Endothelial cell of umbilical vein (primary cell): ENCODE measurements around the gene SLC38A8. TPM values are rescaled to one million over a fixed set of nuclear protein-coding genes. Genes with fewer than 3 reads are reported as not detected.

Source experiments
- BruUV-seq: library from RNA; stranded (reverse); fragments of 400-500 nt; replicated peaks from 2 replicates; lab custom pipeline; 2021; lab: Mats Ljungman, UMichigan
- CTCF ChIA-PET: fragments of 300-600, 350-600 bp; sonication (Branson Sonifier 250); formaldehyde crosslinking; loops from one replicate; lab custom pipeline; 2021; ENCODE audit warnings: antibody characterized with exemption, inconsistent platforms; lab: Charles Lee
- POLR2A ChIA-PET: fragments of 300-600, 350-600 bp; sonication (Branson Sonifier 250); formaldehyde crosslinking; loops from one replicate; lab custom pipeline; 2021; ENCODE audit warnings: antibody characterized with exemption, inconsistent platforms; lab: Charles Lee
- DNase-seq: peaks from one replicate; pipeline ENCODE4 v3.0.0-alpha.2; 2011; ENCODE audit warnings: low read depth, low spot score
- FAIRE-seq: peaks from 2 replicates; lab custom pipeline; 2011; peaks lifted over from hg19 to GRCh38; lab: Jason Lieb, UNC
- H2AFZ ChIP-seq: 2 replicates; pipeline ENCODE4 v1.6.0; 2012; ENCODE audit warnings: low read depth, low read length, control low read depth, inconsistent platforms
- H3K27ac ChIP-seq: 2 replicates; pipeline ENCODE4 v1.5.1; 2011; ENCODE audit warnings: low read depth, mild to moderate bottlenecking, control low read depth, low read length, moderate library complexity; ENCODE audit not compliant: insufficient read depth
- H3K27me3 ChIP-seq, 2 experiments: 2 replicates each; pipeline versions ENCODE4 v1.6.0 to v1.6.1; 2011; ENCODE audit warnings: low read length in 2 of 2, mixed read lengths in 1 of 2; ENCODE audit not compliant: control insufficient read depth in 2 of 2, insufficient read depth in 2 of 2
- H3K36me3 ChIP-seq, 2 experiments: 2 replicates in 1 of 2; 3 replicates in 1 of 2; pipeline ENCODE4 v1.5.1; 2011; ENCODE audit warnings: low read length in 2 of 2, mild to moderate bottlenecking in 1 of 2, moderate library complexity in 1 of 2; ENCODE audit not compliant: control insufficient read depth in 2 of 2, insufficient read depth in 2 of 2; ENCODE audit errors: extremely low read depth in 1 of 2
- H3K4me1 ChIP-seq: 3 replicates; pipeline ENCODE4 v1.5.1; 2011; ENCODE audit warnings: mild to moderate bottlenecking, low read length; ENCODE audit not compliant: control insufficient read depth, insufficient read depth; ENCODE audit errors: extremely low read depth
- H3K4me2 ChIP-seq: 2 replicates; pipeline ENCODE4 v1.6.1; 2011; ENCODE audit warnings: low read length, control low read depth, mixed read lengths; ENCODE audit not compliant: insufficient read depth
- H3K4me3 ChIP-seq, 3 experiments: fragments of 200-600 bp in 1 of 3; sonication (generic), shearing (Covaris generic) in 1 of 3; replicated peaks in 1 of 3; 2 replicates each; pipeline ENCODE4 v1.5.1; 2011 to 2016; ENCODE audit warnings: control low read depth in 3 of 3, low read length in 3 of 3, mild to moderate bottlenecking in 2 of 3, inconsistent platforms in 1 of 3, low read depth in 1 of 3, moderate library complexity in 1 of 3; ENCODE audit not compliant: insufficient read depth in 1 of 3
- H3K79me2 ChIP-seq: 2 replicates; pipeline ENCODE4 v1.6.0; 2012; ENCODE audit warnings: low read length, inconsistent platforms; ENCODE audit not compliant: control insufficient read depth, insufficient read depth
- H3K9ac ChIP-seq: replicated peaks from 2 replicates; pipeline ENCODE3; 2011; ENCODE audit warnings: low read length, control low read depth; ENCODE audit not compliant: insufficient read depth; ENCODE audit errors: extremely low read depth
- H3K9me1 ChIP-seq: replicated peaks from 3 replicates; pipeline ENCODE4 v1.6.0; 2011; ENCODE audit warnings: mild to moderate bottlenecking, low read length; ENCODE audit not compliant: control insufficient read depth, insufficient read depth; ENCODE audit errors: extremely low read depth
- H3K9me3 ChIP-seq: replicated peaks from 2 replicates; pipeline ENCODE4 v1.5.1; 2012; ENCODE audit warnings: low read length, inconsistent platforms; ENCODE audit not compliant: control insufficient read depth, insufficient read depth
- H4K20me1 ChIP-seq: replicated peaks from 2 replicates; pipeline ENCODE3; 2011; ENCODE audit warnings: mild to moderate bottlenecking, low read length; ENCODE audit not compliant: control insufficient read depth, insufficient read depth; ENCODE audit errors: extremely low read depth
- GATA2 ChIP-seq: IDR thresholded peaks from 2 replicates; pipeline ENCODE4 v1.7.0; 2011; ENCODE audit warnings: low read depth, mild to moderate bottlenecking, moderate library complexity, mixed read lengths, low read length; ENCODE audit not compliant: insufficient read length, insufficient read depth
- MAX ChIP-seq: IDR thresholded peaks from 2 replicates; pipeline ENCODE4 v1.6.1; 2011; ENCODE audit not compliant: insufficient read depth, insufficient read length
- MYC ChIP-seq: IDR thresholded peaks from one replicate; pipeline ENCODE4 v1.6.1; 2011; ENCODE audit warnings: mild to moderate bottlenecking, low read depth, low read length
- POLR2A ChIP-seq: IDR thresholded peaks from 2 replicates; pipeline ENCODE4 v1.6.1; 2012; ENCODE audit warnings: low read depth, mild to moderate bottlenecking, control low read depth, low read length
- POLR2AphosphoS5 ChIP-seq: IDR thresholded peaks from 2 replicates; pipeline ENCODE4 v1.6.1; 2012; ENCODE audit warnings: low read depth, mild to moderate bottlenecking, control low read depth, low read length, moderate library complexity; ENCODE audit not compliant: insufficient read depth
- dilution Hi-C: fragments of 300-500 bp; cut with MboI; formaldehyde crosslinking; loops from one replicate; pipeline ENCODE4 v1.15.0; 2019; ENCODE audit warnings: low sequenced_read_pairs; ENCODE audit not compliant: extremely low pct_ligation_motif_present
- intact Hi-C: fragments of 100-400 bp; cut with micrococcal nuclease; formaldehyde crosslinking; loops from one replicate; pipeline ENCODE4 v1.10.0; 2022
- polyA plus RNA-seq, 4 experiments: library from polyadenylated mRNA; depleted of rRNA in 3 of 4; stranded (reverse) in 3 of 4; unstranded in 1 of 4; fragments of >200 nt; gene quantifications; 2 replicates each; pipeline versions ENCODE4 v1.2.1 to v1.2.3, GENCODE V29; 2011 to 2012; ENCODE audit warnings: missing spikeins in 1 of 4
- total RNA-seq: library from RNA; stranded (reverse); gene quantifications from 2 replicates; pipeline ENCODE4 v1.2.3, GENCODE V29; 2021
- TF ChIP-seq, protein P1 (sequence below), 2 donors: IDR thresholded peaks; 1 replicate in 1 of 2; 2 replicates in 1 of 2; pipeline ENCODE4 v1.5.1; 2011; ENCODE audit warnings: low read length in 2 of 2, mild to moderate bottlenecking in 2 of 2, moderate library complexity in 2 of 2, control low read depth in 1 of 2, inconsistent platforms in 1 of 2, low read depth in 1 of 2; ENCODE audit not compliant: insufficient read depth in 1 of 2; ENCODE audit errors: extremely low read depth in 1 of 2

Gene SLC38A8
- total and polyA plus RNA-seq, 2 donors (not counting 3 experiments of a cell fraction or from before 2014, with no cell fraction given) = not detected

DNA sequence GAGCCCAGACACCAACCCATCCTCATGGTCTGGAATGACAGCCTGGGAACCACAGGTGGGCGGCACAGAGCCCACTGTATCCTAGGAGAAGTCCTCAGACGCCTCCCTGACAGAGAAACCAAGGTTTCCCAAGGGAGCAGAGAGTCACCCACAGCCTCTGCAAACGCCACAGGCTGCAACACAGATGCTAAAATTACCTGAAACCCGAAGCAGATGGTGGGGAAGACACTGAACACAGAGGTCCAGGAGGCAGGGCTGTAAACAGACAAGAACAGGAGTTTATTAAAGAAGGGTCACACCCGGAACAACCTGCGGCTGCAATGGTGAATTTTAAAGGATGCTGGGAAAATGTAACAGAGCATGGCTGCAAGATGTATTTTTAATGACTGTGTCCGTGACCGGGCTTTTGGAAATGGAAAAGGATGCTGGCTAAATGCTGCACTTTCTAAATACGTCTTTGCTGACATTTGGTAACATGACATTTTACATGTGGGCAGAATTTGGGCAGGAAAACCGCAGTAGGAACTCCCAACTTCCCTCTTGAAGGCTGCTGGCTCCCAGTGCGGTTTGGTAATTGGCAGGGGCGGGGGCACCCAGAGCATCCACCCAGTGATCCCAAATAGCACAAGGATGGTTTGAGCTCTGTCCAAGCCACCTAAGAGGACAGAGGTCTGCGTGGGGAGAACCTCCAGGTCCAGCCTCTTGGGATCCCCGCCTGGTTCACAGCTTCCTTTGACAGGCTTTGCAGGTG lies 13.1 kb downstream of the SLC38A8 start:
- Histone ChIP-seq H3K27me3 (no peaks in the 10 kb centered on the region), H3K9me1 (no peaks in the 10 kb centered on the region), H3K9ac (no peak overlapping the region), H3K4me1 (no peaks in the 10 kb centered on the region), H3K79me2 (no peaks in the 10 kb centered on the region), H3K4me3 (no peak overlapping the region), H3K9me3 (no peaks in the 10 kb centered on the region), H4K20me1 (no peaks in the 10 kb centered on the region), H3K27ac (no peak overlapping the region), H2AFZ (no peak overlapping the region), H3K36me3 (no peaks in the 10 kb centered on the region), H3K4me2 (no peak overlapping the region)
- CTCF ChIA-PET = no interaction called here
- DNase-seq (no peak), FAIRE-seq (no peak)
- dilution Hi-C loops (no loop called here), intact Hi-C loops (no loop called here)
- BruUV-seq = no TSS peak
- TF ChIP-seq GATA2 = no peak
- TF ChIP-seq MAX = no peak
- TF ChIP-seq MYC = no peak
- TF ChIP-seq POLR2A = no peak
- TF ChIP-seq POLR2AphosphoS5 = no peak
- TF ChIP-seq, protein P1, sequence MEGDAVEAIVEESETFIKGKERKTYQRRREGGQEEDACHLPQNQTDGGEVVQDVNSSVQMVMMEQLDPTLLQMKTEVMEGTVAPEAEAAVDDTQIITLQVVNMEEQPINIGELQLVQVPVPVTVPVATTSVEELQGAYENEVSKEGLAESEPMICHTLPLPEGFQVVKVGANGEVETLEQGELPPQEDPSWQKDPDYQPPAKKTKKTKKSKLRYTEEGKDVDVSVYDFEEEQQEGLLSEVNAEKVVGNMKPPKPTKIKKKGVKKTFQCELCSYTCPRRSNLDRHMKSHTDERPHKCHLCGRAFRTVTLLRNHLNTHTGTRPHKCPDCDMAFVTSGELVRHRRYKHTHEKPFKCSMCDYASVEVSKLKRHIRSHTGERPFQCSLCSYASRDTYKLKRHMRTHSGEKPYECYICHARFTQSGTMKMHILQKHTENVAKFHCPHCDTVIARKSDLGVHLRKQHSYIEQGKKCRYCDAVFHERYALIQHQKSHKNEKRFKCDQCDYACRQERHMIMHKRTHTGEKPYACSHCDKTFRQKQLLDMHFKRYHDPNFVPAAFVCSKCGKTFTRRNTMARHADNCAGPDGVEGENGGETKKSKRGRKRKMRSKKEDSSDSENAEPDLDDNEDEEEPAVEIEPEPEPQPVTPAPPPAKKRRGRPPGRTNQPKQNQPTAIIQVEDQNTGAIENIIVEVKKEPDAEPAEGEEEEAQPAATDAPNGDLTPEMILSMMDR (IDR thresholded peaks at IDR 0.05; ENCODE audit: extremely low read depth in 1 of 2, insufficient read depth in 1 of 2, low read depth in 1 of 2, low read length in 2 of 2) = no peak
- POLR2A ChIA-PET = no interaction called here
